HG02610 (cell line): Measurements from ENCODE around the gene TLE3.

Experiments used
- ATAC-seq: cut with Tn5 transposase; IDR thresholded peaks from one replicate; pipeline ENCODE4 v1.9.1; 2021; ENCODE audit warnings: mild to moderate bottlenecking, moderate library complexity; ENCODE audit not compliant: unreplicated experiment

The TLE3 gene

GRCh38 chr15:70013656-70014313, 83.9 kb downstream of the TLE3 start:
- ATAC-seq = no peak

DNA sequence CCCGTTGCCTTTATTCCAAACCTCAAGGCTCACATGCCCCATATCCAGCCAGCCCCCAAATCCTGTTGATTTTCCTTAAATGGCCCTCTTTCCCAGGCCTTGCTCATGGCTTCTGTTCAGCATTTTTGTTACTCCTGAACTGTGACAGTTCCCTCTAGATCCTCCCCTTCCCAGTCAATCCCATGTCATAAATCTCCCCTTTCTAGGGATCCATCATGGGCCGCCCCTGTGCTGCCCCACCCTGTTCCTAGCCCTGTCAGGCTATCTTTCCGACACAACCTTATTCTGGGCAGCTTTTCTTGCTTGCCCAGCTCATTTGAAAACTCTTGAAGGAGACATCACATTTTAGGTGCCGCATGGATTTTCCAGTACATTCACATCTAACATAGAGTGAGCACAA, 84.8 kb downstream of the TLE3 start:
- no peak for ATAC-seq

- ATAC-seq = no peak
Observed at GRCh38 chr15:70008697-70009290, 88.9 kb downstream of the TLE3 start.

DNA sequence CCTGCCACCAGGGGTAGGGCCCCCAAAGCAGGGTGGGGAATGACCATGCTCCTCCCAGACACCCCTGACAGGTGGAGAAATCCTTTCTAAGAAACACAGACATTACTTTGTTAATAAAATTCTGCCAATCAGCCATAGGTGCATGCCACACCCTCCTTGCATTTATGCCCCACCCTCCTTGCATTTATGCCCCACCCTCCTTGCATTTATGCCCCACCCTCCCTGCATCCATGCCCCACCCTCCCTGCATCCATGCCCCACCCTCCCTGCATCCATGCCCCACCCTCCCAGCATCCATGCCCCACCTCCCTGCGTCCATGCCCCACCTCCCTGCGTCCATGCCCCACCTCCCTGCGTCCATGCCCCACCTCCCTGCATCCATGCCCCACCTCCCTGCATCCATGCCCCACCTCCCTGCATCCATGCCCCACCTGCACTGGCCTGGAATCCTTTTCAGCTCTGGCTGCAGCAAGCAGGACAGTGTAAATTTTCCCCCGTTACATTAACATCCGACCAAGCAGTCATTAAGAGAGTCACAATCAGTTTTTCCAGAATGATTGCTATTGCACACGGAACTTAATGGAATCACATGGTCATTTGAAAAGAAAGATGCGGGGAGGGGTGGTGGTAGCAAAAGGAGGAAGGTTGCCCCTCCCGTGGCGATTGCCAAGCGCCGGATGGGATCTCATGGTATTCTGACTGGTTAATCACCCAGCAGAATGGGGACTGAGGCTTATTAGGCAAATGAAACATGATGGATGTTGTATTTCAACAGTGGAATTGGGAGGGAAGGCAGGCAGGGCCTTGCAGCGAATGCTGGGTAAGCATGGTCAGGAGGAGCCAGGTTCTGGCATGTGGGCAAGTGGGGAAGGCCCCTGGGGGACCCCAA, 91.2 kb downstream of the TLE3 start:
- ATAC-seq = no peak

GRCh38 chr15:70004826-70005225, 92.9 kb downstream of the TLE3 start:
- ATAC-seq = no peak

DNA sequence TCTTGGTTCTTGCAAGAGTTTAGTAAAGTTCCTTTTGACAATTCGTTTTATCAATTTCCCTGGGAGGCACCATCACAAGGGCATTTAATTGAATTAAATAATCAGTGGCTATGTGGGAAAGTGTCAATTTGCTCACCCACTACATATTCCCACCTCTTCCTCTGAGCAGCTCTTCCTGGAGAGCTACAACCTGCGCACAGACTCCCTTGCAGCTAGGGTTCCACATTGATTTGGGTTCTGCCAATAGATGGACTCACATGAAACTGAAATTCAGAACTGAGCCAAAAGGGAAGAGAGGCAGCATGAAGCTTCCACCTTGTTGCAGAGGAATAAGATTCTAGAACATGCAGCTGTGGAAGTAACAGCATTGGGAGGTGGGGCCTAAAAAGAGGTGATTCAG, 94.8 kb downstream of the TLE3 start:
- no peak for ATAC-seq

GRCh38 chr15:70001859-70002258, 95.9 kb downstream of the TLE3 start:
- no peak for ATAC-seq

DNA sequence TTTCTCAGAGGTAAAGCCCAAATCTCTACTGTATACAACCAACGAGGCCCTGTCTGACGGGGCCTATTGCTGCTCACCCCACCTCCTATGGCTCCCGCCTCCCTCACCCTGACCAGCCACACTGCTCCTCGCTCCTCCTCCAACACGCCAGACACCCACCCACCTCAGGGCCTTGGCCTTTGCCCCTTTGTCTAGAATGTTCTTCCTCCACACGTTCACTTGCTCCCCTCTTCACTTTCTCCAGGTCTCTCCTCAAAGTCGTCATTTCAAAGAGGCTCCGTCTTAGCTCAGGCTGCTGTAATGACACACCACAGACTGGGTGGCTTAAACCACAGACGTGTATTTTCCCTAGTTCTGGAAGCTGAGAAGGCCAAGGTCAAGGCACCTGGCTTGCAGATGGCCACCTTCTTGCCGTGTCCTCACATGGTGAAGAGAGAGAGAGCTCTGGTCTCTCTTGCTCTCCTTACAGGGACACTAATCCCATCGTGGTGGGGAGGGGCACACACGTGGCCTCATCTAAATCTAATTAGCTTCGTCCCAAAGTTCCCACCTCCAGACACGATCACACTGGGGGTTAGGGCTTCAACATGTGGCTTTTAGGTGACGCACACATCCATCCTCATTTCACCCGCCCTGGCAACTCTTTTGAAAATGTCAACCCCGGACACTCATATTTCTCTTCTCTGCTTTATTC, 98.2 kb downstream of the TLE3 start:
- no peak for ATAC-seq

DNA sequence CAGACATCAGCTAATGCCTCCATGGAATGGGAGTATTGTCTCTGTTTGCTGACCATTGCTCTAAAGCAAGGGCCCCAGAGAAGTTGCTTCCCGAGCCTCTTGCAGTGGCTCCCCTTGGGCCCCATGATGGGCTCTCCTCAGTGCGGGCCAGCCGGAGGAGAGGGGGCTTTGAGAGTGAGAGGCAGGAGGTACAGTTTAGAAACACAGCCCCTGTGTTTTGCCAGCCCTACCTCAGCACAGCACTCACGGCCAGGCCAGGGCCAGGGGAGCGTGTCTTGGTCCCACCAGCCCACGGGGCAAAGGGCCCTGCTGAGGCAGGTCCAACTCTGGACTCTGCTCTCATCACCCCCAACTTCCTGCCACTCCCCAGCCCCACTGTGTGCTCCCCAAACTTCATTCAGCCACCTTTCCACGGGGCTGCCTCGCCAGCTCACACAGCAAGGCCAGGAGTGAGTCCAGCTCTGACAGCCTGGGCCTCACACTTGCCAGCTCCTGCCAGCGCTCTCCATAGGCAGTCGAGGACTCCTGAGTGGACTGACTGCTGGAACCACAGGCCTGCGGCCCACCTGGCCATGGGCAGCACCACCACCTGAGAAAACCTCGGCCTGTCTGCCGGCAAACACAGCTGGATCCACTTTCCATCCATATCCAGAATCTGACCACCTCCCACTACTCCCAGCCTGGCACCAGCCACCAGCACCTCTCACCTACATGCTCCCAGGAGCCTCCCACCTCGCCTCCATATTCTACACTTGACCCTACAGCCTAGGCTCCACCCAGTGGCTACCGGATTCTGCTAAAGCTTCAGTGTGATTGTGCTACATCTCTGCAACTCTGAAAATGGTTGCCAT, 99.0 kb downstream of the TLE3 start:
- ATAC-seq = no peak

DNA sequence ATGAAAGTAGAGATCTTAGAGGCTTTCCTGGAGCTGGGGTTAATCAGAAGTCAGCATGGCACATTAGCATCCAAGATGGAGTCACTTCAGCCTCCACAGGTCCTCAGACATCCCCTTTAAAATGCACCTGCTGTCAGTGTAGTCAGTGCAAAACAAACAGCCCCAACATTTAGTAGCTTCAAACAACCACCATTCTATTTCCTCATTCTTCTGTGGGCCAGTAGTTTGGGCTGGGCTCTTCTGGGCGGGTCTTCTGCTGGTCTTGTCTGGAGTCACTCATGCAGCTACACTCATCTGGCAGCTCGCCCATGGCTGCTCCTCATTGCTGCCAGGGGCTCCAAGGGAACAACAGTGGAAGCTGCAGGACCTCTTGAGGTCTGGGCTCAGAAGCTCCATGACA, 99.9 kb downstream of the TLE3 start:
- ATAC-seq = no peak
